Adrenal gland (tissue), 5 donors: ENCODE data around the gene KIRREL3.

ENCODE experiments used
- CTCF ChIP-seq, 6 experiments: fragments of 450-650 bp in 4 of 6; fragments of 200-600 bp in 2 of 6; sonication (generic) in 1 of 6; IDR thresholded peaks; 1 replicate in 5 of 6; 2 replicates in 1 of 6; pipeline versions ENCODE4 v1.5.1 to v1.8.0; 2016 to 2021; ENCODE audit warnings: antibody characterized with exemption in 6 of 6, mild to moderate bottlenecking in 2 of 6, moderate library complexity in 1 of 6
- POLR2A ChIP-seq, 2 donors: fragments of 450-650 bp; IDR thresholded peaks; one replicate each; pipeline ENCODE4 v1.6.1; 2017; ENCODE audit warnings: antibody characterized with exemption in 2 of 2, mild to moderate bottlenecking in 2 of 2, moderate library complexity in 1 of 2
- donor health status: DM: no; HTN: no; CAD: no.

- no peak for TF ChIP-seq CTCF (IDR thresholded peaks at IDR 0.05)
- TF ChIP-seq POLR2A (IDR thresholded peaks at IDR 0.05), result no peak
Measured at GRCh38 chr11:126430581-126431335, 569.8 kb downstream of the KIRREL3 start.
